Body of pancreas (tissue), 4 donors: ENCODE results near the gene TMEM208.

ENCODE experiments used
- POLR2A ChIP-seq, 3 donors: fragments of 450-650 bp; IDR thresholded peaks; one replicate each; pipeline ENCODE4 v1.6.1; 2016; ENCODE audit warnings: antibody characterized with exemption in 3 of 3, mild to moderate bottlenecking in 2 of 3
- TF ChIP-seq, protein P1 (sequence below), 7 experiments: fragments of 450-650 bp in 4 of 7; fragments of 200-600 bp in 3 of 7; sonication (generic) in 3 of 7; IDR thresholded peaks; one replicate each; pipeline ENCODE4 v1.5.1; 2016 to 2019; ENCODE audit warnings: antibody characterized with exemption in 7 of 7

DNA sequence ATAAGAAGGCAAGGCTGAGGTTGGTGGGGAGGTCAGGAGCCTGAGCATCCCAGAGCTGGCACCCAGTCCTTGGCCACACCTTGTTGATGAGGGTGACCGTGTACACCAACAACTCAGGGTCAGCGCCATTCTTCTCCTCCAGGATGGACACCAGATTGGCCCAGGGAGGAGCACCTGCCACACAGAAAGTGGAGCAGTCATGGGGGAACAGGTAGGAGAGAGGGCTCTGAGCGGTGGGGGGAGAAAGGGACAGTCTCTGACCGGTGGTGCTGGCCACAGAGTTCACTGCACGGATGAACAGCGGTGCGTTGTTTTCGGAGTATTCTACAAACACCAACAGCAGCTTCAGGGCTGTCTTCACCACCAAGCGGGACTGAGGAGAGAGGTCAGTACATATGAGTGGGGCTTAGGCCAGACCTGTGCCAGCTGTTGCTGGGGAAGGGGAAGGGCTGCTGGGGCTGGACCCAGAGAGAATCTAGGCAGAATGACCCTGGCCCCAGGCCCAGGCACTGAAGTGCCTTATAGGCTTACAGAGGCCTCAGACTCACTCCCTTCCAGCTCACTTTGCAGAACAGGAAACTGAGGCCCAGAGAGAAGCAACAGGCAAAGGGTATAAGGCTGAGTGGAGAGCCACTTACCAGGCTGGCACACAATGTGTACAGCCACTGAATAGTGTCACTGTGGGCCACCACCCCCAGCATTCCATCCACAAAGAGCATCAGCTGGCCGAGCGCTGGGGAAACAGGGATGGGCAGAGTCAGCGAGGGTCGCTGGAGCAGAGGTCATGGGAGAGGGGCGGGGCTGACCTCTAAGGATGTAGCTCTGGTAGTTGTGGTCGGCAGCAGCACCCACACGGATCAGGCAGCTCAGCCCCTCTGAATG is 10.7 kb downstream of the TMEM208 start:
- TF ChIP-seq, protein P1, sequence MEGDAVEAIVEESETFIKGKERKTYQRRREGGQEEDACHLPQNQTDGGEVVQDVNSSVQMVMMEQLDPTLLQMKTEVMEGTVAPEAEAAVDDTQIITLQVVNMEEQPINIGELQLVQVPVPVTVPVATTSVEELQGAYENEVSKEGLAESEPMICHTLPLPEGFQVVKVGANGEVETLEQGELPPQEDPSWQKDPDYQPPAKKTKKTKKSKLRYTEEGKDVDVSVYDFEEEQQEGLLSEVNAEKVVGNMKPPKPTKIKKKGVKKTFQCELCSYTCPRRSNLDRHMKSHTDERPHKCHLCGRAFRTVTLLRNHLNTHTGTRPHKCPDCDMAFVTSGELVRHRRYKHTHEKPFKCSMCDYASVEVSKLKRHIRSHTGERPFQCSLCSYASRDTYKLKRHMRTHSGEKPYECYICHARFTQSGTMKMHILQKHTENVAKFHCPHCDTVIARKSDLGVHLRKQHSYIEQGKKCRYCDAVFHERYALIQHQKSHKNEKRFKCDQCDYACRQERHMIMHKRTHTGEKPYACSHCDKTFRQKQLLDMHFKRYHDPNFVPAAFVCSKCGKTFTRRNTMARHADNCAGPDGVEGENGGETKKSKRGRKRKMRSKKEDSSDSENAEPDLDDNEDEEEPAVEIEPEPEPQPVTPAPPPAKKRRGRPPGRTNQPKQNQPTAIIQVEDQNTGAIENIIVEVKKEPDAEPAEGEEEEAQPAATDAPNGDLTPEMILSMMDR (IDR thresholded peaks at IDR 0.05), result no peak
- no peak for TF ChIP-seq POLR2A (IDR thresholded peaks at IDR 0.05)
